Breast epithelium (tissue), 3 donors: Measurements from ENCODE around the gene ADAMTS13.

Source experiments
- CTCF ChIP-seq, 3 donors: fragments of 450-650 bp; IDR thresholded peaks; one replicate each; pipeline ENCODE4 v1.5.1; 2016 to 2017; ENCODE audit warnings: antibody characterized with exemption in 3 of 3, mild to moderate bottlenecking in 3 of 3, moderate library complexity in 3 of 3
- POLR2A ChIP-seq: fragments of 450-650 bp; IDR thresholded peaks from one replicate; pipeline ENCODE4 v1.6.1; 2016; ENCODE audit warnings: antibody characterized with exemption, mild to moderate bottlenecking, moderate library complexity

GRCh38 chr9:133507246-133507965, 85.2 kb downstream of the ADAMTS13 start:
- TF ChIP-seq CTCF (IDR thresholded peaks at IDR 0.05) (no peak), POLR2A (no peak)
